GM21825 (cell line): ENCODE data around the gene MALT1.

Experiments used
- ATAC-seq: cut with Tn5 transposase; IDR thresholded peaks from one replicate; pipeline ENCODE4 v1.9.1; 2021; ENCODE audit warnings: mild to moderate bottlenecking, moderate library complexity; ENCODE audit not compliant: unreplicated experiment

Gene MALT1

DNA sequence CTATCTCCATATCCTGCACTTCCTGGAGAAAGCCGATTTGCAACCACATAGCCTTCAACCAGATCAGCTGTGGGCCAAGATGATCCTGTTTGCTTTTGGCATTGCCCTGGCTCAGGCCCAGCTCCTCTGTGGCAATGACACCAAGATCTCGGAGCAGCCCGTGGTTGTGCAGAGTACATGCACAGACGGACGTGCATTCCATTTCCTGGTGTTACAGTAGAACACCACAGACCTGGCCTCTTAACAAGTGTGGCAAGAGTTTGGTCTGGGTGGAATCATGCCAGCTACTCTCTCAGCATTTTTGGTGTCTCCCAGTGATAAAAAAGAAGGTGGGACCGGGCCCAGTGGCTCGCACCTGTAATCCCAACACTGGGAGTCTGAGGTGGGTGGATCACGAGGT lies 20.0 kb downstream of the MALT1 start:
- ATAC-seq = no peak

DNA sequence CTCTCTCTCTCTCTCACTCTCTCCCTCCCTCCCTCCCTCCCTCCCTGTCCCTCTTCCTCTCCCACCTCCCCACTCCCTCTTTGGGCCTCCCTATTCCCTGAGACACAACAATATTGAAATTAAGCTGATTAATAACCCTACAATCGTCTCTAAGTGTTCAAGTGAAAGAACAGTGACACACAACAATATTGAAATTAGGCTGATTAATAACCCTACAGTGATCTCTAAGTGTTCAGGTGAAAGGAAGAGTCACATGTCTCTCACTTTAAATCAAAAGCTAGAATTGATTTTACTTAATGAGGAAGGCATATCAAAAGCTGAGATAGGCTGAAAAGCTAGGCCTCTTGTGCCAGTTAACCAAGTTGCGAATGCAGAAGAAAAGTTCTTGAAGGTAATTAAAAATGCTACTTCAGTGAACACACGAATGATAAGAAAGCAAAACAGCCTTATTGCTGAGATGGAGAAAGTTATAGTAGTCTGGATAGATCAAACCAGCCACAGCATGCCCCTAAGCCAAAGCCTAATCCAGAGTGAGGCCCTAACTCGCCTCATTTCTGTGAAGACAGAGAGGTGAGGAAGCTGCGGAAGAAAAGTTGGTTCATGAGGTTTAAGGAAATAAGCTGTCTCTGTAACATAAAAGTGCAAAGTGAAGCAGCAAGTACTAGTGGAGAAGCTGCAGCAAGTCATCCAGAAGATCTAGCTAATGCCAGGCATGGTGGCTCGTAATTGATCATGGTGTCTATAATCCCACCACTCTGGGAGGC lies 21.3 kb downstream of the MALT1 start:
- ATAC-seq = no peak

DNA sequence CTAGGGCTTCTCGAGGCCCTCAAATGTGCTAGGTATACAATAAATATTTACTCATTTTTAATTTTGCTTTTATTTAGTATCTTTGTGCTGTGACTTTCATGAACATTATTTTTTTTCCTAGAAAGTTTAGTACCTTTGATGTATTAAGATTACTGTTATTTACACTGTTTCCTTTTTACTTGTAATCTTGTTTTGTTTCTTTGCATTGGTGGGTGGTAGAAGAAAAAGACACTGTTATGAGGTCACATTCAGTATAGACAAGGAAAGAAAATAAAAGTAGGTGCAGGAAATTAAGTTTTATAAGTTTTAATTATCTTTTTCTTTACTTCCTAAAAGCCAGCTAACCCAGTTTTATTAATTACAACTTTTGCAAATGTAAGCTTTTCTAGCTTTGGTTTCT lies 23.0 kb downstream of the MALT1 start:
- no peak for ATAC-seq

DNA sequence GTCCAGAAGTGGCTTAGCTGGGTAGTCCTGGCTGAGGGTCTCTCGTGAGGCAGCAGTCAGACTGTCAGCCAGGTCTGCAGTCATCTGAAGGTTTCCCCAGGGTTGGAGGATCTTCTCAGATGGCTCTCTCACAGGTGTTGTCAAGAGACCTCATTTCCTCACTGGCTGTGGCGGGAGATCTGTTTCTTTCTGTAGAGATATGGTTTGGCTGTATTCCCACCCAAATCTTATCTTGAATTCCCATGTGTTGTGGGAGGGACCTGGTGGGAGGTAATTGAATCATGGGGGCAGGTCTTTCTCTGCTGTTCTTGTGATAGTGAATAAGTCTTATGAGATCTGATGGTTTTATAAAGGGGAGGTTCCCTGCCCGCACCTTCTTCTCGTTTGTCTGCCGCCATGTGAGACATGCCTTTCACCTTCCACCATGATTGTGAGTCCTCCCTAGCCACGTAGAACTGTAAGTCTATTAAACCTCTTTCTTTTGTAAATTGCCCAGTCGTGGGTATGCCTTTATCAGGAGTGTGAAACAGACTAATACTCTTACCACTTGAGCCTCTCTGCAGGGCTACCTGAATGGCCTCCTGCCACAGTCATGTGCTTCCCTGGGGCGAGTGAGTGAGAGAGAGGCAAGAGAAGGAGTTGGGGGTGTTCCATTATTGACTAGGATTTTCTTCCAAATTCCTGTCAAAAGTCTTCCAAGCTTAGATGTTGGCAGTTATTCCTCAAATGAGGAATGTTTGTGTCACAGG lies 23.6 kb downstream of the MALT1 start:
- ATAC-seq = no peak

DNA sequence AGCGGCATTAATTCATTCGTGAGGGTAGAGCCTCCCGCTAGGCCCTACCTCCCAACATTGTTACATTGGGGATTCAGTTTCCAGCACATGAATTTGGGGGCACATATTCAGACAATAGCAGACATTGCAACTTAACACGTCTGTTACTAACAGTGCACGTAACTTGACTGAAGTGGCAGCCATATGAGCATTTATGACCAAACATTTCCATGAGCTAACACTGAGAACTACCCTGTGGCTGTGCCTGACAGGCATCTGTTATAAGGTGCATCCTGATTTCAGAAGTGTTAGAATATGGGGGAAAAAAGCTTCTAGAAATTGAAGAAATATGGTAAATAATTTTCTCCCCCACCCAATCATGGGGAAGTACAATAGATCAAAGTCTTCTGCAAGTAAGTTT lies 24.5 kb downstream of the MALT1 start:
- no peak for ATAC-seq

DNA sequence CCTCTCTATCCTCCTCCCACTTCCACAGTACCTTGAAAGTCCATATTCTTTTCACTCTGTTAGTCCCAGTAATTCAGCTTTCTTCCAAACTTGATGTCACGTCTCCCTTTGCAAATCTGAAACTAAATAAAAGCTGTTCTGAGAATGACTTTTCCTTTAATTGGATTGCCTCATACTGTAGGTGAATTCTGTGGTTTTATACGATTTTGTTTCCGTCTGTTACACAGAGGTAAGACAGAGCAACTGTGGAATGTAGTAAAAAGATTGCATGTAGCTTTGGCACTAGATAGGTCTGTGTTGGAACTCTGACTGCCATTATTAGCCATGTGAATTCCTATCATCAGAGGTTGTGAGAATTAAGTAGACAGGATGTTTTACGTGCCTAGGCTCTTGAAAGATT lies 25.9 kb downstream of the MALT1 start:
- no peak for ATAC-seq

DNA sequence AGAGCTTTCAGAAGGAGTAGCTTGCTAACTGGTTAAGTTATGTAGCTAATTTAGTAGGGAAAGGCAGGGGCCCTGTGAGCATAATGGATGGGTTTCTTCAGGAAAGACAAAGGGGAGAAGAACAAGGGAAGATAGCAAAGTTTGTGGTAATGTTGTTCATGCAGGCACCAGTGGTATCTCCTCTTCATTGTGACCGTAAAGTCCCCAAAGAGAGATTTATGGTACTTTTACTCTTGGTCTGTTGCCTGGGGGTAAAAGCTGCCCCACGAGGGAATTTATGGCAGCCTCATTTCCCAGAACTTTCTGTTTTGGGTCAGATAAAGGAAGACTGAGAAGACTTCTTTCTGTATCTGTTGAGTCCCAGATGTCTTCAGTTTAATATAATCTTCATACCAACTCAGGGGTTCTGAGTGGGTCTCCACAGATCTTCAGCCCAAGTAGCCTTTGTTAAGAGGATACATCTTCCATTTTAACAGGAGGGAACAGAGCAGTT lies 27.5 kb downstream of the MALT1 start:
- no peak for ATAC-seq

DNA sequence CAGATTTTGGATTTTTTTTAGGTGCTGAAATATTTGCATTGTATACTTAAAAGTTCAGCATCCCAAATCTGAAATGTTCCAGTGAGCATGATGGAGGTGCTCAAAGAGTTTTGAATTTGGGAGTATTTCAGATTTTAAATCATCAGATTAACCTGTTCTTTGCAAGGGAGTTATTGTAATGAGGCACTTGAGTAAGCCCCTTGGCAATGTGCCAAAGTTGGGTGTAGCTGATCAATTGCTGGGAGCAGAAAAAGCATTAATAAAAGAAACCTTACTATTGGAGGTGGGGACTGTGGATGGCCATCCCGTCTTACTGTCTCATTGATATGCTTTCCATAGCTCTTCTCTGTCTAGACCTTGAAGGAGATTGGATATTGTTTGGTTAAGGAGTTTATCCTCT lies 28.3 kb downstream of the MALT1 start:
- no peak for ATAC-seq

DNA sequence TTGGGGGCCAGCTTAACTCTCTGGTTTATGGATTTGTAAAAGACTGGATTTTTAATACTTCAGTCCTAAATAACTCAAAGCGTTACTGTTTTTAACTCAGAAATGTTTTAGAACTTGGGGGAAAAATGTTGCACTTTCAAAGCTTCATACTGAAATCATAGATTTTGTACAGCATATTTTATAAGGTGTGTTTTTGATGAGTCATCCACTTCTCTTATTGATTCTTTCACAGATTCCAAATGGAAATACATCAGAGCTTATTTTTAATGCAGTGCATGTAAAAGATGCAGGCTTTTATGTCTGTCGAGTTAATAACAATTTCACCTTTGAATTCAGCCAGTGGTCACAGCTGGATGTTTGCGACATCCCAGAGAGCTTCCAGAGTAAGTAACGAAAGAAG lies 28.9 kb downstream of the MALT1 start:
- ATAC-seq = no peak

DNA sequence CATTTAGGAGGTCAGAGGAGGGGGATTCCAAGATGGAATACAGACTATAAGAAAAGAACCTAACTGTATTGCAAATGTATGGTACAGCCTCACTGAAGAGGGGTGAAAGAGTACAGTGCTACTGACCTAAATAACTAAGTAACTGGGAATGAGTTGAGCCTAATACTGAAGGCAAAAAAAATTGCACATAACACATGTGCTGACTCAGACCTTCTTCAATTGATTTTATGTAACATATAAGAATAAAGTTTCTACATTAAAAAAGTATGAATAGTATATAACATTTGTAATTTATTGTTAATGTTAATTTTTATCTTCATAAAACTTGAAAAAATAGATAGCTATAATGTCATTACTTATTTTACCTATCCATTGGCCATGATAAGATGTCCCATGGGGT lies 41.7 kb downstream of the MALT1 start:
- ATAC-seq = no peak

DNA sequence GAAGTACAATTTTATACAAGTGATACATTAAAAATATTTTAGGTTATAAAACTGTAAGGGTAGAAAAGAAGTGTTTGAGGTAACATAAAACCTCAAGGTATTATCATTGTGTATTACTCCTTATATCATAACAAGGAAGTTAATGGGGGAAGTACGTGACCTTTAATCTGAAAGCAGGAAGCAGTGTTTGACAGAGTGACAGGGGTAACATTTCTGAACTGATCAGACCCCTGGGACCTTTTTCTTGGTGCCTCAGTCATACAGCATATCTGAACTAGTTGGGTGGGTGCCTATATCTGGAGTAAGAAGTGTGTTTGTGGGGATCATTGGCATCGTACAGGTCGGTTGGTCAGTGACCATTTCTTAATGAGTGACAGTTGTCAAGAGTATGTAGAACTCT lies 43.0 kb downstream of the MALT1 start:
- ATAC-seq = no peak

DNA sequence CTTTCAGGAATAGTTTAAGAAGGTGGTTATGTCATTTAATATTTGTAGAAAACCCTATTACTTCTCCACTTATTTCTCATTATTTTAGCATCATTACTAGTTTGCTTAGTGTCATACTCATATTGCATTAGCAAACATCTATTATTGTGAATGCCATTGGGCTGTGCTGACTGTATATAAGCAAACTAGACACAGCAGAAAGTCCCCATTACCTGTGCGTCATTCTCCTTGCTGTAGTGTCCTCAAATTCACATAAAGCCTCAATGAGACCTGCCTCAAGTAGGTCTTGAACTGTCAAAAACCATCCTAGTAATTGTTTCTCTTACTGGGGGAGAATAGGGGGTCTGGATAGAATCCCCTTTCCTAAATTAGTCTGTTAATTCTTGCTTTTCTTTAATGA lies 43.6 kb downstream of the MALT1 start:
- no peak for ATAC-seq

DNA sequence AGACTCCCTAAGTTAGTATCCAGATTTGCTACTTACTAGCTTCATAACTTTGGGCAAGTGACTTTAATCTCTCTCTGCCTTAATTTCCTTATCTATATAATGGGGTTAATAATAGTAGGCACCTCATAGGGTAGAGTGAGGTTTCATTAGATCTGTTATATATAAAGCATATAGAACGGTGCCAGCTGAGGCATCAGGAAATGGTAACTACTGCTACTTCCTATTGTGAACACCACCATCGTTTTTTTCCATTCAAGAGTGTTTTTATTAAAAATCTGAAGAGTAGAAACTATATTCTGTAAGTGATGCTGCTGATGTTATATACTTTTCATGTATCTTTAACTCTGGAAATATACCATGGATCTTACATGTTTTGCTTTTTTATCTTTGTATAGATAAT lies 44.3 kb downstream of the MALT1 start:
- ATAC-seq = no peak

DNA sequence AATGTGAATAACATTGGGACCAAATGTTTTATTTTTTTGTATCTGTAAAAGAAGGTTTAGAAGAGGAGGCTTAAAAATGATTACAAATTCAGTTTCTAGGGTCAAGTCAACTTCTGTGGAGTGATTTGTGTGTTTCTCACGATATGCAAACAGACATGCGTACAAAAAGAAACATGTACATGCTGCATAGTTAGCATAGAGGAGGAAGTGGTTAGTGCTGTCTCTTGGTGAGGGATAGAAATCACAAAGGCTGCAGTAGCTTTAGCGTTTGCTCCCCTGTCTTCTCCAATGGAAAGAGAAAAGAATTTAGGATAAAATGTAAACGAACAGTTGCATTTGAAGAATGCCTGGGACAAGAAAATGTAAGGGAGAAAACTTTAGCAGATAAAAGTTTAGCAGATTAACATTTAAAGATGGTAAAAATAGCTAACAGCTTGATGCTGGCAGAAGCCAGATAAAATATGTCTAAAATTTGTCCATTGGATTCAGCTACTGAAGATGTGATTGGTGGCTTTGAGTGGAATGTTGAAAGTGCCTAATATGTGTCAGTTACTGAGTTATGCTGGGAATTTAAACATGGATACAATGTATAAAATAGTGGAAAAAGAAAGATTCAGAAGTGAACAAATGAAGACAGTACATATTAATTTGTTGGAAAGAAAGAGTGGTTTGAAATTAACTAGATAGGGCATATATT lies 44.9 kb downstream of the MALT1 start:
- no peak for ATAC-seq

DNA sequence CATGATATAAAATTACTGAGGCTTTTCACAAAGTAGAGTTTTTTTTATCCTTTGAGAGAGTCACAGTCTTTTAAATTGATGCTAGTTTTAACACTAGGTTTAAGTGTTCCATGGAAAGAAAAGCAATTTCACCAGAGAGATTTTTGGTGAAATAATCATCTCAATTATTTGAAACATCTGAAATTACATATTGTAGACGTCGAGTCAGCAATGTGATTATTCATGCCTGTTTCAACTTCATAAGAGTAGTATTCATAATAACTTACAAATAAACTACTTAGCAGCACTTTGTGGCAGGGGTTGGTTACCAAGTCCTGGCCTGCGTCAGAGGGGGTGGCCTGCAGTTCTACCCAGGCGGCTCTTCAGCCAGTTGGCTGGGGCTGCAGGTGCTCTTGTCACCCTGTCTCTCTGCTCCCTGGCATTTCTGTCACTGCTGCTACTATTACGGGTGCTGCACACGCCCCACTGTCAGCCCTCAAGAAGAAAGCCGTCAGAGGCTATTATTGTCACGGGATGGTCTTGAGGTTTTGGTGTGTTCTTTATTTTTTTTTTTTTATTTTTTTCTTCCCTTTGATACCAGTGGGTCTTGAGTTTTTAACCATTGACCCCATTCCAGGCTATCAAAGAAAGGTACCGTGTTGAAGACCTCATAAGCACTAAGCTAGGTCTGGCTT lies 50.4 kb downstream of the MALT1 start:
- ATAC-seq = no peak

DNA sequence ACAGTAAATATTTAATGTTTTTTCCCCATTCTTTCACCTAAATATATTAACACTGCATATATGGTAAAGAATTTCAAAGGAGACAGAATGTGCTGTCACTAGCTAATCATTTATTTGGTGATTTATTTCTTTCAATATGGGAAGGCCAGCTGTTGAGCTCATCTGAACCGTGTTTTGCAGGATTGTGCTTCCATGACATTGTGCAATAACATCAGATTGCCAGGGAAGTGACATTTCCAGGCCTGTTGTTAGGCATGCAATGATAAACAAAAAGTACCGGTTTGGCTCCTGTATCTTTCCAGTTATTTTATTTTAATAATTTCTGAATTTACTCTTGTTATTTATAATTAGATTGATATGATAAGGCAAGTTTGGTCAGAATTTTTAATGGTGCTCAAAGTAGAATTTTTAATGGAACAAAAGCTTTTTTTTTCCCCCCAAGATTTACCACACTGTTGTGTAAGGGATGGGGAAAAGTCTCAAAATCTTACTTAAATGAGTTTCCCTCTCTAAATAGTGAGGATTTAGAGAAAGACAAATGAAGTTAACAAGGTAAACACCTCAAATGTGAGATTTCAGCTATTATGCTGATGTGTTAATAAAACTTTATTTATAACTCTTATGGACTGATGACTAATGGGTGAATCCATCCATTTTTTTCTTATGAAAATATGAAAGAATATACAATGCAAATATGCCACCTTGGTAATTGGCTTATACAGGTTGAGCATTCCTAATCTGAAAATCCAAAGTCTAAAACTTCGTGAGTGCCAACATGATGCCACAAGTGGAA lies 52.7 kb downstream of the MALT1 start:
- no peak for ATAC-seq

DNA sequence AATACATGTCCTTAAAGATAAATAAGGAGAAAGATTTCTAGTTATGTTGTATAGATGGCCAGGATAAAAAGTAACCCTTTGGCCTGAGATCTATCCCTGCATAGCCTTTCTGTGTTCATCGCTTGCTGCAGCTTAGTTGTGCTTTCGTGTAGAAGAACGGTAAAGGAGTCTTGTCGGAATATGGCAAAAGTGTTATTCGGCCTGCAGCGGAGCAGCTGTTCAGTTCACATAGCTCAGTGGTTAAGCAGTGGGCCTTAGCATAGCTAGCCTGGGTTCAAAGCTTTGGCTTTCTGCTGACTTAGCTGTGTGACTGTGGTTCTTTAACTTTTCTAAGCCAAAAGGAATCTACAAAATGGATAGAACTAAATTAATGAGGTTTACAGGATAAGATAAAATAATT lies 55.4 kb downstream of the MALT1 start:
- no peak for ATAC-seq

DNA sequence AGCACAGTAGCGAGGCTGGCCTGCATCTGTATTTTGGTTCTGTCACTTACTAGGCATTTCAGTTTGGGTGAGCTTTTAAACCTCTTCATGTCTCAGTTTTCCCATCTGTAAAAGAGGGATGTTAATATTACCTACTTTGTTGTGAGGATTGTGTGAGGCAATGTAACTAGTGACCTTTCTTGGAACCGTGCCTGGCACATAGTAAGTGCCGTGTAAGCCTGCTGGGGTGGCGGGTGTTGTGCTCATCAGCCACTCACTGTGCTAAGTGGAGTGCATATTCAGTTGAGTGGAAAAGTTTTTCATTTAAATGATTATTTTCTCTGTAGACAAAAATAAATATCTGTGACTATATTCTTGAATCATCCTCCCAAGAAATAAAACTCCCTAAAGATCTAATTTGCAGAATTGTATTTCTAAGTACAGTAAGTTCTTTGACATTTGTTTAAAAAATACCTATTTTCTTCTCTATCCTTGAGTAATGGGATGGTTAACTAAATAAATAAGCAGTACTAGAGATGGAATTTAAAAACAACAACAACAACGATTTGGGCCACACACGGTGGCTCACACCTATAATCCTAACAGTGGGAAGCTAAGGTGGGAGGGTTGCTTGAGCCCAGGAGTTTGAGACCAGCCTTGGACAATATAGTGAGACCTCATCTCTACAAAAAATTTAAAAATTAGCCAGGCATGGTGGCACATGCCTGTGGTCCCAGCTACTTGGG lies 56.7 kb downstream of the MALT1 start:
- ATAC-seq = no peak

DNA sequence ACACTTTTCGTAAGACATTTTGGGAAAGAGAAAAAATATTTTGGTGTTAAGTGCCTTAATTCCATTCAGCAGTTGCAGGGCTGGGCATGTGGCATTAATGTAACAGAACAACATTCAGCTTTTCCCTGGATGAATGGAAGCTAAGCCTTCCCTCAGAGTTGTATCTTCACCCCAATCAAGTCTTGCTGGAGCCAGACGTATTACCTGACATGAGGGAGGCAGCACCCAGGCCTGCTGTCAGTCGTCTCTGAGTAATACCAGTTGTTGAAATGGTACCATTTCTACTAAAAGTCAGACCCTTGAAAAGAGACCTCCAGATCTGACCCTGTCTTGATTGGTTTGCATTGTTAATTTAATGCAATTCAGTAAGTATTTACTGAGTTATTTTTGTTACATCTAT lies 57.5 kb downstream of the MALT1 start:
- ATAC-seq = no peak

DNA sequence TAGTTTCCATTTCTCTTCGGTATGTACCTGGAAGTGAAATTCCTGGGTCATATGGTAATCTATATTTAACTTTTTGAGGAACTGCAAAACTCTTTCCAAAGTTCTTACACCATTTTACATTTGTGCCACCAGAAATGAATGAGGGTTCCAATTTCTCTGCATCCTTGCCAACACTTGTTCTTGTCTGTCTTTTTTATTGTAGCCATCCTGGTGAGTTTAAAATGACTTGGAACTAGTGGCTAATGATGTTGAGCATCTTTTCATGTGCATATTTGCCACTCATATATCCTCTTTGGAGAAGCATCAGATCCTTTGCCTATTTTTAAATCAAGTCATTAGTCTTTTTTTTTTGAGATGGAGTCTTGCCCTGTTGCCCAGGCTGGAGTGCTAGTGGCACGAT lies 59.4 kb downstream of the MALT1 start:
- no peak for ATAC-seq
